DOHH2 (cell line): Measurements from ENCODE around the gene NSDHL.

Experiments used
- H3F3A ChIP-seq: fragments of 200-600 bp; sonication (generic), shearing (Covaris generic); 2 replicates; pipeline ENCODE4 v1.6.0; 2016; ENCODE audit warnings: antibody characterized with exemption, mild to moderate bottlenecking; ENCODE audit not compliant: control insufficient read depth, insufficient read depth
- H3K27ac ChIP-seq: fragments of 200-600 bp; sonication (generic); 2 replicates; pipeline ENCODE4 v1.5.1; 2014; ENCODE audit warnings: low read depth, mild to moderate bottlenecking, low read length, moderate library complexity
- H3K27me3 ChIP-seq: fragments of 200-600 bp; sonication (generic); 2 replicates; pipeline ENCODE4 v1.6.1; 2014; ENCODE audit warnings: mild to moderate bottlenecking, low read length, mixed read lengths; ENCODE audit not compliant: control insufficient read depth
- H3K36me3 ChIP-seq: fragments of 200-600 bp; sonication (generic); 2 replicates; pipeline ENCODE4 v1.6.1; 2014; ENCODE audit warnings: mild to moderate bottlenecking, low read length, moderate library complexity, mixed read lengths; ENCODE audit not compliant: control insufficient read depth
- H3K4me1 ChIP-seq: fragments of 200-600 bp; sonication (generic); 2 replicates; pipeline ENCODE4 v1.6.1; 2014; ENCODE audit warnings: mild to moderate bottlenecking, low read length, mixed read lengths; ENCODE audit not compliant: control insufficient read depth
- H3K4me2 ChIP-seq: fragments of 200-600 bp; sonication (generic); 2 replicates; pipeline ENCODE4 v1.6.0; 2014; ENCODE audit warnings: mild to moderate bottlenecking, low read length, moderate library complexity
- H3K4me3 ChIP-seq: fragments of 200-600 bp; sonication (generic); 2 replicates; pipeline ENCODE4 v1.5.1; 2014; ENCODE audit warnings: mild to moderate bottlenecking, low read length, mixed read lengths
- H3K79me2 ChIP-seq: fragments of 200-600 bp; sonication (generic); 2 replicates; pipeline ENCODE4 v1.6.1; 2014; ENCODE audit warnings: mild to moderate bottlenecking, low read length, mixed read lengths; ENCODE audit not compliant: control insufficient read depth
- H3K9me2 ChIP-seq: fragments of 200-600 bp; sonication (generic); replicated peaks from 2 replicates; pipeline ENCODE4 v1.6.1; 2014; ENCODE audit warnings: mild to moderate bottlenecking, low read length, mixed read lengths; ENCODE audit not compliant: control insufficient read depth
- H3K9me3 ChIP-seq: fragments of 200-600 bp; sonication (generic); 2 replicates; pipeline ENCODE4 v1.6.1; 2014; ENCODE audit warnings: antibody characterized with exemption, low read length, mixed read lengths; ENCODE audit not compliant: control insufficient read depth, insufficient read depth
- H4K20me1 ChIP-seq: fragments of 200-600 bp; sonication (generic); 2 replicates; pipeline ENCODE4 v1.6.0; 2014; ENCODE audit warnings: low read depth, mild to moderate bottlenecking, antibody characterized with exemption, low read length, moderate library complexity; ENCODE audit not compliant: control insufficient read depth, insufficient read depth
- EZH2phosphoT487 ChIP-seq: fragments of 200-600 bp; sonication (generic); IDR thresholded peaks from 2 replicates; pipeline ENCODE4 v1.6.1; 2017; ENCODE audit warnings: borderline replicate concordance, mild to moderate bottlenecking, antibody characterized with exemption, low read length, moderate library complexity, mixed read lengths
- TF ChIP-seq, protein P1 (sequence below): fragments of 200-600 bp; sonication (generic); IDR thresholded peaks from one replicate; pipeline ENCODE4 v1.5.1; 2014; ENCODE audit warnings: antibody characterized with exemption, mild to moderate bottlenecking, low read depth, low read length; ENCODE audit not compliant: poor library complexity, severe bottlenecking

The NSDHL gene

DNA sequence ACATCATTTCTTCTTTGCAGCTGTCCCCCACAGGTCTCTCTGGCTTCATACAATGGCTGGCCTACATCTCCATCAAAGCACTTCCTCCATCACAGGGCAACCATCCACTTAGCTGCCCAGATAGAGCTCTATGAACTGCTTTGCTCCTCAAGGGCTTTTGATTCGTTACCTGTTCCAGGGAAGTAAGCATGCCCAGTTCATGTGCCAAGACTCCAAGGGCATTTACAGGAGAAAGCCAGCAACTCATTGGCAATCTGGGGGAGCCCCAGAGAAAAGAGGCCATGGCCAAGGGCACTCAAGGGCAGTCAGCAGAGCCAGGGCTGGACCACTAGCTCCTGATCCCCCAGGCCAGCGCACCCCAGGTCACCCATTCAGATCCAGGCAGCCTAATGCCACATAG, 42.5 kb downstream of the NSDHL start:
- TF ChIP-seq EZH2phosphoT487: no peak
- TF ChIP-seq, protein P1, sequence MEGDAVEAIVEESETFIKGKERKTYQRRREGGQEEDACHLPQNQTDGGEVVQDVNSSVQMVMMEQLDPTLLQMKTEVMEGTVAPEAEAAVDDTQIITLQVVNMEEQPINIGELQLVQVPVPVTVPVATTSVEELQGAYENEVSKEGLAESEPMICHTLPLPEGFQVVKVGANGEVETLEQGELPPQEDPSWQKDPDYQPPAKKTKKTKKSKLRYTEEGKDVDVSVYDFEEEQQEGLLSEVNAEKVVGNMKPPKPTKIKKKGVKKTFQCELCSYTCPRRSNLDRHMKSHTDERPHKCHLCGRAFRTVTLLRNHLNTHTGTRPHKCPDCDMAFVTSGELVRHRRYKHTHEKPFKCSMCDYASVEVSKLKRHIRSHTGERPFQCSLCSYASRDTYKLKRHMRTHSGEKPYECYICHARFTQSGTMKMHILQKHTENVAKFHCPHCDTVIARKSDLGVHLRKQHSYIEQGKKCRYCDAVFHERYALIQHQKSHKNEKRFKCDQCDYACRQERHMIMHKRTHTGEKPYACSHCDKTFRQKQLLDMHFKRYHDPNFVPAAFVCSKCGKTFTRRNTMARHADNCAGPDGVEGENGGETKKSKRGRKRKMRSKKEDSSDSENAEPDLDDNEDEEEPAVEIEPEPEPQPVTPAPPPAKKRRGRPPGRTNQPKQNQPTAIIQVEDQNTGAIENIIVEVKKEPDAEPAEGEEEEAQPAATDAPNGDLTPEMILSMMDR: no peak
- H3K9me3 ChIP-seq: no peaks in the 10 kb centered on the region
- H3K9me2 ChIP-seq: no peaks in the 10 kb centered on the region
- no peak overlapping the region for H3K4me2 ChIP-seq
- no peaks in the 10 kb centered on the region for H3F3A ChIP-seq
- peaks cover 10% of the 10 kb centered on the region; the same call in 1 of the 2 replicates for H3K36me3 ChIP-seq
- H3K4me3 ChIP-seq: no peak overlapping the region
- H3K27ac ChIP-seq: no peak overlapping the region
- H3K79me2 ChIP-seq: no peaks in the 10 kb centered on the region
- H4K20me1 ChIP-seq: no peaks in the 10 kb centered on the region
- no peaks in the 10 kb centered on the region for H3K27me3 ChIP-seq
- H3K4me1 ChIP-seq: no peaks in the 10 kb centered on the region

DNA sequence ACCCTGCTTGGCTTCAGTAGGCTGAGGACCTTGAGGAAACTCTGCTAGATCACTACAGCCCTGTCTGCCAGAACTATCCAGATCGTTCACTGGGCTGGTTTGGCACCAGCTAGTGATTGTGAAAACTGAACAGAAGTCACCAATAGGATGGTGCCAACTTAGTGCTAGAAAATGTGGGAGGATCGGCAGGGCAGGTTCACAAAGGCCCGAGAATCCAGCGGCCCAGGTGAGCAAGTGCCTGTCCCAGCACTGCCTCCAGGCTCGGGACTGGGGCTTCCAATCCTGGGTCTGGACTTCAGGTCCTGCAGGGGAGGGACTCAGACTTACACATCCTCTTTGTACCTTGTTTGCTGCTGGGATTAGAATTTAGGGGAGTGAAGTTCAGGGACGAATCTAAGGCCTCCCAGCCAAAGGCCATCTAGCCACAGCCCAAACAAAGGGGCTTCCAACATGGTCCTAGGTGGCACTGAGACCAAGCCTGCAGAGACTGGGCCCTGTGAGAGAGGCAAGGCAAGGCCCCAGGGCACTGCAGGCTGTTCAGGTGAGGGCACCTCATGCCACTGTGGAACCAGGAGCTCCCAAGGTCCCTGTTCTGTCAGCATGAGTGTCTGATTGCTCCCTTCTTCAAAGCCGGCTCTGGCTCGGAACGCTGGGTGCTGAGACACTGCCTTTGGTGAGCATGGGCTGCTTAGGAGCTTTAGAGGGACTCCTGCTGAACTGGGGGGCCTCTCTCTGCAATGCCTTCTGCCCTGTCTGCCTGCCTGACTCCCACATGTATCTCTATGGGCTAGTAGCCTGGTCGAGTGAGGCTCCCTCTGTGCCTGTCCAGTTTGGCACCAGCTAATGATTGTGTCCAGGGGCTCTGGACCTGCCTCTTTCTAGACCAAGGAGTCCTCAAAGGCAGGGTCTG, 46.3 kb downstream of the NSDHL start:
- no peak overlapping the region for H3K27ac ChIP-seq
- no peaks in the 10 kb centered on the region for H3K9me3 ChIP-seq
- H4K20me1 ChIP-seq: no peaks in the 10 kb centered on the region
- peaks cover 3% of the 10 kb centered on the region; the same call in 1 of the 2 replicates for H3K27me3 ChIP-seq
- H3K36me3 ChIP-seq: no peaks in the 10 kb centered on the region
- no peak overlapping the region for H3K4me3 ChIP-seq
- no peak overlapping the region for H3K4me2 ChIP-seq
- no peaks in the 10 kb centered on the region for H3F3A ChIP-seq
- no peaks in the 10 kb centered on the region for H3K4me1 ChIP-seq
- TF ChIP-seq, protein P1: no peak
- no peak for TF ChIP-seq EZH2phosphoT487
- H3K9me2 ChIP-seq: no peaks in the 10 kb centered on the region
- no peaks in the 10 kb centered on the region for H3K79me2 ChIP-seq

DNA sequence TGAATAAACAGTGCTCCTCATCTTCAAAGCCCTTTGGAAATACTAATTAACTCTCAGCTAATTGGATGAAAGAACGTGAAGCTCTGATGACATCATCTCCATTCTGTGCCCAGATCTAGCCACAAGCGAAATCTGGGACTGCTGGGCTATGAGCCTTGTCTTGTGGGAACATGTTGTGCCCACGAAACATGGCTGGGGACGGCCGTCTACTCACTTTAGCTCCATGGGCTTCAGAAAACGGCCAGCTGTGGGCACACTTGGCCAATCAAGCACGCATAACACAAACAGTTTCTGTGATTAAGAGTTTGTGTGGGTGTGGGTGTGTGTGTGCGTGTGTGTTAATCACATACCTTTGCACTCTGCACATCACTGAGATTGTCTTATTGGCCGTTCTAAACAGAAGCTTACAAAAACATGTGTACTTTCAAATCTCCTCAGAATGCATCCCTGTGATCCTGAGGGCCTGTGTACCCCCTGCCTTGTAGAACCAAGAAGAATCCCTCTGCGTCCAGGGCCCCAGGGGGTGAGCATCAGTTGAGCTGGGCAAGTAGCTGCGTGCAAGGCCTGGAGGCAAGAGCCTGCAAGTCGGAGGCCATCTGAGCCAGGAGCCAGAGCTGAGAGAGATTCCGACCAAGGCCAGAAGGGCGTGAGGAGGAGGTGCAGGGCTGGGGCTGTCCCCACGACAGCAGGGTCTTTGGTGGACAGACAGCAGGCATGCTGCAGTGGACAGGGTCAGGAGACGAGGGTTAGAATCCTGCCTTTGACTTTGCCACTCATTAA, 48.3 kb downstream of the NSDHL start:
- Histone ChIP-seq H3K9me2 (no peaks in the 10 kb centered on the region), H3K4me2 (no peak overlapping the region), H3K27ac (no peak overlapping the region), H3K27me3 (peaks cover 3% of the 10 kb centered on the region; the same call in 1 of the 2 replicates), H3K9me3 (no peaks in the 10 kb centered on the region), H3K36me3 (no peaks in the 10 kb centered on the region), H3K79me2 (no peaks in the 10 kb centered on the region), H3K4me3 (no peak overlapping the region), H3K4me1 (no peaks in the 10 kb centered on the region), H3F3A (no peaks in the 10 kb centered on the region), H4K20me1 (no peaks in the 10 kb centered on the region)
- TF ChIP-seq, protein P1: no peak
- no peak for TF ChIP-seq EZH2phosphoT487
